AG08396 (cell line): ENCODE data around the gene CLN6.
A peak's percentile ranks its signal among the peaks of the same experiment; 100 is the strongest.
"Not testable (repeated sequence)": the region's sequence is repeated elsewhere in the genome, so short reads cannot be mapped to it uniquely, and the experiment has no call there.

Experiments
- DNase-seq: peaks from one replicate; pipeline ENCODE4 v3.0.0; 2012; ENCODE audit warnings: low spot score, mixed read lengths

The CLN6 gene

DNA sequence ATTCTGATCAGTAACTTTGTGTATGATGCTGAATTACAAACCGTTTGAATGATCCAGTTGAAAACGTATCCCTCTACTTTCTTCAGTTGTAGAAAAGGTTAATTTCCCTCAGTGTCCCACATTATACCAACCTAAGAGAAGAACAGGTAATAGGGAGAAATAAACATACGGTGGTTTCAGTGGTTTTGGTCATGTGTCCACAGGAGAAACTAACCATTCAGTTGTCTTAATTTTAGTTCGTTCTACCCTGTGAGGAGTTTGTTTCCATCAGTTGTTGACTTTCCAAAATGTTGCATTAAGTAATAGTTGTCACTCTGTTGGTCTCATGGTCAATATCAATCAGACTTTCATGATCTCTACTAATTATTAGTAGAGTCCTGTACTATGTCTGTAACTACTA lies 39.5 kb downstream of the CLN6 start:
- no peak for DNase-seq

DNA sequence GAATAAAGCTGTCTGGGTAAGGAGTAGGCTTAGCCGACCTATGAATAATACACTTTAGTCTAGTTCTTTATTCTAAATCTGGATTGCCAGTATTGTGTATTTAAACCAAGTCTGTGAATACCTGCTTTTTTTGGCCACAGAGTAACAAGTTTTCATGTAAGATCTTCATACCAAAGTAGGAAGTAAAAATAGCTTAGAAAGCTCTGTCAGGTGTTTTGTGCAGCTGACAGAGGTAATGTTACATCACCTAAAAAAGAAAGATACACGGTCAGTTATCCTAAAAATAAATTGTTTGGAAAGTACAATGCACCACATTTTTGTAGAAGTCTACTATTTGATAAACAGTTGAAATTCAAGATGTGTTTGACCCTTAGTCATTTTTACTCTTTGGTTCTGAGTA lies 40.9 kb downstream of the CLN6 start:
- no peak for DNase-seq

DNA sequence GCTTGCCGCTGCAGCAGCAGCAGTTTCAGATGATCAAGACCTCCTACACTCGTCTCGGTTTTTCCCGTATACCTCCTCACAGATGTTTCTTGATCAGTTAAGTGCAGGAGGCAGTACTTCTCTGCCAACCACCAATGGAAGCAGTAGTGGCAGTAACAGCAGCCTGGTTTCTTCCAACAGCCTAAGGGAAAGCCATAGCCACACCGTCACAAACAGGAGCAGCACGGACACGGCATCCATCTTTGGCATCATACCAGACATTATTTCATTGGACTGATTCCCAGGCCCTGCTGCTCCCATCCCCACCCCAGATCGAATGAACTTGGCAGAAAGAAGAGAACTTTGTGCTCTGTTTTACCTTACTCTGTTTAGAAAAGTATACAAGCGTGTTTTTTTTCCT lies 42.0 kb downstream of the CLN6 start:
- DNase-seq = peak; percentile 79

DNA sequence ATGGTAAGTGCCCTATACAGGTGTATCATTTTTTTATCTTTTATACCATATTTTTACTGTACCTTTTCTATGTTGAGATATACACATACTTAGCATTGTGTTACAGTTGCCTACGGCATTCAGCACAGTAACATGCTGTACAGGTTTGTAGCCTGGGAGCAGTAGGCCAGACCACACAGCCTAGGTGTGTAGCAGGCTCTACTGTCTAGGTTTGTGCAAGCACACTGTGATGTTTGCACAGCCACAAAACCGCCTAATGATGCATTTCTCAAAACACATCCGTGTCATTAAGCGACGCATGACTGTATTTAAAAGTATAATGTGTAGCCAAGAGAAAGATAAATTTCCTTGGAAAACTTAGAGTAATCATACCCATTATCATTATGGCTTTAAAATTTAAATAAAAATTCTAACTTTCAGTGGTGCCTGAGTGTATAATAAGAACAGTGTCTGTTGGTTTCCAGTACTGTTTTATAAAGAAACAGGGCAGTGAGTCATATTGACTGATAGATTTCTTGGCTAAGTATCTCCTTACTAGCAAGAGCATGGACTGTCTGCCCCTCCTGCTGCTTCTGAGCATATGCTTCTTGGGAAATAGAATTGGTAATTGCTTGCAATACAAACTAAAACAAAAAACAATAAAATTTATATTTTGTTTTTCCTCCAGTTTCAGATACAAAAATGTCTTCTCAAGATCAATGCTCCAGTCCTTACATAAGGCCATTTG lies 42.7 kb downstream of the CLN6 start:
- peak; percentile 62 for DNase-seq

DNA sequence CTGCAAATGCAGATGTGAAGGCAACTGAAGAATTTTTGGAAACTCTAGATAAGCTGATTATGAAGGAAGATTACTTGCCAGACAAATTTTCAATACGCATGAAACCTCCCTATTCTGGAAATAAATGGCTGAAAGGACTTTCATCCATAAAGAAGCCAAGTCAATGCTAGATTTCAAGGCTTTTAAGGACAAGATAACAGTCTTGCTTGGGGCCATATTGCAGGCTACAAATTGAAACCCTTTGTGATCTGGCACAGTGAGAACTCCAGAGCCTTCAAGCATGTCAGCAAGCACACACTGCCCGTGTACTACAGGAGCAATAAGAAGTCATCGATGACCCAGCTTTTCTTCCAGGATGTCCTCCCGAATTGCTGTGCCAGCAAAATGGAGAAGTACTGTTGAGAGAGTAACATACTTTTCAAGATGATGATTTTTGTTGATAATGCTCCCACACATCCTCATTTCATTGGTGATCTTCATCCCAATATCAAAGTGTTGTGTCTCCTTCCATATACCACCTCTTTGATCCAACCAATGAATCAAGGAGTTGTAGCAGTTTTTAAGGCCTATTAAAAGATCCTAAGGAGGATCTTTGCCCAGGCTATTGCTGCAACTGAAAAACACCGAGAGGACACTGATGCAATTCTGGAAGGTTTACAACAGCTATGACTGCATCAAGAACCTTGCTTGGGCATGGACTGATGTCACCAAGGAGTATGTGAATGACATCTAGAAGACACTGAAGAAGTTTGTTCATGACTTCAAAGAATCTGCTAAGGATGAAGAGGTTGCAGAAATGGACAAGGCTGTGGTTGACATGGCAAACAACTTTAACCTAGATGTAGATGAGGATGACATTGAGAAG lies 44.7 kb downstream of the CLN6 start:
- no peak for DNase-seq

DNA sequence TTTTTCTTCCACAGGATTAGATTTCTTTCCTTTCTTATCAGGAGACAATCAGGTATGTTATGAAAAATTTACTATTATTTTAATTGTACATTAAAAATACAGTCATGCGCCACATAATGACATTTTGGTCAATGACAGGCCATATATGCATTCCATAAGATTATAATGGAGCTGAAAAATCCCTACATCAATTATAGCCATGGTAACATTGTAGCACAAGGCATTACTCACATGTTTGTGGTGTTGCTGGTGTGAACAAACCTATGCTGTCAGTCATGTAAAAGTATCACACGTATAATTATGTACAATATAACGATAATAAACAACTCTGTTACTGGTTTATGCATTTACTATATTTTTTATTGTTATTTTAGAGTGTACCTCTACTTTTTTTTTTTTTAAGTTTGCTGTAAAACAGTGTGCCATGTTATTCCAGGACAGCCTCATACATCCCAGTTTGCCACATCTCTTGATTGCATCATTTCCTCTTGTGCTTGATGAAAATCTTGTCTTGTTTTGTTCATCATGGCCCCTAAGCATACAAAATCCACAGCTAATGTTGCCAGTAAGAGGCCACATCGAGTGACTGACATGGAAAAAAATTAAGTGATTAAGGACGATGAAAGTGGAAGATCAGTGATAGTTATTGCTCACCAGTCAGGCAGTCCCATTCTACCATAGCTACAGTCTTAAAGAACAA lies 45.8 kb downstream of the CLN6 start:
- no peak for DNase-seq

DNA sequence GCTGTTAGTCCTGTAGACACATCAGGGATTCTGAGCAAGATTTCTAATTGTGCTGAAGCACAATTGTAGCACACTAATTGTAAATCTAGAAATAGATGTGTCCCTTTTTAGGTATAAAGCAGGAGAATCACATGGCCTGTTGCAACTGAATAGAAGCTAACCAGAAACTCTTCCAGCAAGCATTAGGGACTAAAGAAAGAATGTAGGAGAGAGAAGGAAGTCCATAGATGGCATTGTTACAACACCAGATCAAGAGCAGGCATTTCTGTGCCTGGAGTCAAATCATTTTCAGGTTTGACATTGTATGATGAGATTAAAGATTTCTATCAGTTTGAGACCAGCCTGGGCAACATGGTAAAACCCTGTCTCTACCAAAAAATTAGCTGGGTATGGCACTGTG lies 51.8 kb downstream of the CLN6 start:
- no peak for DNase-seq

DNA sequence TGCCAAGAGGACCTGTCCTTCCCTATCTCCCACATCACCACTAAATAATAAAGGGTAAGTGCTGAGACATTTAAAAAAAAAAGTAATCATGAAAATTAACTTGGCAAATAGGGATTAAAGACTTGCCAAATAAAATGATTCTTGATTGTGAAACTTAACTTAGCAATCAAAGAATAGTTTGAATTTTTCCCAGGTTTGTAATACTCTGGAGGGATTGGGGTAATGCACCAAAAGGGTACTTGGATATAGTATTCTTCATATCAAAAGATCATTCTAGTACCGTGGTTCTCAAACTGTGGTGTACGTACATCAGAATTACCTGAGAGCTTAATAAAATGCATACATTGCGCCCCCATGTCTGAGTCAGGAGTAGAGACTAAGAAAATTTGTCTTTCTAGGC lies 52.9 kb downstream of the CLN6 start:
- no peak for DNase-seq

DNA sequence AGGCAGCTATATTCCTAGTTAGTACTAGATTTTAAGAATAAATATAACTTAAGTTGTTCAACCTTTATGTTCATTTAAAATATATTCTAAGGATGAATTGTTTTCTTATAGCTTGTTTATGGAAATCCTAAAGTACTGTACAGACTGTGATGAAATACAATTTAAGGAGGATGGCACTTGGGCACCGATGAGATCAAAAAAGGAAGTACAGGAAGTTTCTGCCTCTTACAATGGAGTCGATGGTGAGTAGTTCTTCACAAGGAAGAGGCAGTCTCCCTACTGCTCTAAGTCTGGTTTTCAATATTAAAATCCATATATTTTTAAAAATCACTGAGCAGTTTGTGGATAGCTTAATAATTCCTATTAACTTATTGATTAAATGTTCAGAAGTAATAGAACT lies 54.0 kb downstream of the CLN6 start:
- DNase-seq = no peak

DNA sequence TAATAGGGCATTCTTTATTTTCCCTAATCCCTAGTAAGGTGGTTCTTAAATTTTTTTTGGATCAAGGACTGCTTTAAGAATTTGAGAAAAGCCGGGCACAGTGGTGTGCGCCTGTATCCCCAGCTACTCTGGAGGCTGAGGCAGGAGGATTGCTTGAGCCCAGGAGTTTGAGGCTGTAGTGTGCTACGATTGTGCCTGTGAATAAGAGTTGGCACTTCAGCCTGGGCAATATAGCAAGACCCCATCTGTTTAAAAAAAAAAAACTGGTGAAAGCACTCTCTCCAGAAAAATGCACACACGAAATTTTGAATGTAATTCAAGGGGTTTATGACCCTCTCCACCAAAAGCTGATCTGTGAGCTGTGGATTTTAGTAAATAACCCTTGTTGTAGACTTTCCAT lies 56.4 kb downstream of the CLN6 start:
- DNase-seq = no peak

DNA sequence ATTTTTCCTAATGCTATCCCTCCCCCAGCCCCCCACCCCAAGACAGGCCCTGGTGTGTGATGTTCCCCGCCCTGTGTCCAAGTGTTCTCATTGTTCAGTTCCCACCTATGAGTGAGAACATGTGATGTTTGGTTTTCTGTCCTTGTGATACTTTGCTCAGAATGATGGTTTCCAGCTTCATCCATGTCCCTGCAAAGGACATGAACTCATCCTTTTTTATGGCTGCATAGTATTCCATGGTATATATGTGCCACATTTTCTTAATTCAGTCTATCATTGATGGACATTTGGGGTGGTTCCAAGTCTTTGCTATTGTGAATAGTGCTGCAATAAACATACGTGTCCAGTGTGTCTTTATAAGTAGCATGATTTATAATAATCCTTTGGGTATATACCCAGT lies 57.5 kb downstream of the CLN6 start:
- DNase-seq = not testable (repeated sequence)

DNA sequence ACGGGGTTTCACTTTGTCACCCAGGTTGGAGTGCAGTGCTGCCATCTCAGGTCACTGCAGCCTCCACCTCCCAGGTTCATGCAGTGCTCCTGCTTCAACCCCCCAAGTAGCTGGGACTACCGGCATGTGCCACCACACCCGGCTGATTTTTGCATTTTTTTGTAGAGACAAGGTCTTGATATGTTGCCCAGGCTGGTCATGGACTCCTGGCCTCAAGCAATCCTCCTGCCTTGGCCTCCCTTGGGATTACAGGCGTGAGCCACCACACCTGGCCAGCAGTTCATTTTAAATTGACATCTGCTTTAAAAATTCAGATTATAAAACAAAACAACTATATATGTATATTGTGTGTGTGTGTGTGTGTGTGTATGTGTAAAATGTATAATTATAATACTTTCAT lies 62.7 kb downstream of the CLN6 start:
- DNase-seq = no peak

DNA sequence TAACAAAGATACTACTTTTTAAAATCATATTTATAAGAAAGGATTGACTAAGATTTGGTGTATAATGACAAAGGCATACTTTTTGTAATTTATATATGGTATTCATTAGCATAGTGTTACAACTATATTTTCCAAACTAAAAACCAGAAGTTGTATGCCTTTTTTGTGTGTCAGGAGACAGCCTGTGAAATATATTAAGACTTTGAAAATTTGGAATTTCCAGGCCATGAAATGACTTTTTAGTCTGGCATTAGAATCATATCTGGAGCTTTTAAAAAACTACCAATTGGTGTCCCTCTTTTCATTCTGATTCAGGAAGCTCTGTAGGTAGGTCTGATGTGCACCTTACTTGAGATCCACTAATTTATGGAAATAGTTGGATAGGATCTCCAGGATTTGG lies 66.3 kb downstream of the CLN6 start:
- DNase-seq = no peak

DNA sequence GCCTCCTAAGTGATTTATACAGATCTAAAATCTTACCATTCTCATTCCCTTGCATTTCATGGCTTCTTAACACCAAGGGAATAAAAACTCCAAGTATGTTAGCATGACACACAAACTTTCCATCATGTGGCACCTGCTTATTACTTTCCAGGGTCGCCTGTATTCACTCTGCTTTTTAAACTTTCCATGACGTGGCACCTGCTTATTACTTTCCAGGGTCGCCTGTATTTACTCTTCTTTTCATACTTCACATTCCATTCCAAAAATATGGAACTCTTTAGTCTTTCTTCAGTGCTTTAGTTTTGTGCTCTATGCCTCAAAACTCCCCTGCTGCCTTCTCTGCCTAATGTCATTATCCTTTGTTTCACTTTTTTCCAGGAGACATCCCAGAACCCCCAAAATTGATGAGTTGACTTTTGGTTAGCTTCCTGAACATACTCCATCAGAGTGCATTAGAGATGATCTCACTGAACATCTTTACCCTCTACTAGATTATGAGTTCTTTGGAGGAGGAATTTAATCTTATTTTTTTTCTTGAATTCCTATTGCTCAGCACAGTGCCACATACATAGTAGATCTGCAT lies 71.4 kb downstream of the CLN6 start:
- no peak for DNase-seq

DNA sequence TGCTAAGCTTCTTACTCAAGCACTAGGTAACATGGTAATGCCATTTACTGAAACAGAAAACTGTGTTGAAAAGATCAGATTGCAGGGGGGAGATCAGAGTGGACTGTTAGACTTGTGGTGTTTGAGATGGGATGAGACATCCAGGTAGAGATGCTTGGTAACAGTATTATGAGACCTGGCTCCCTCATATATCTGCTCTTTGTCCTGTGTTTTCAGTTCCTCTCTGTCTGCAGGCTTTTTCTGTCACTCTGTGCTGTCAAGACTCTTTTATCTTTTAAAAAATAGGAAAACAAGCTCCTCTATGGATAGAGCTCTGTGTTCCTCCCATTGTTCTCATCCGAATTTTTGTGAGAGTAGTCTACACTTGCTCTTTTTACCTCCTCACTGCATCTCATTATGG lies 72.5 kb downstream of the CLN6 start:
- no peak for DNase-seq
